HEK293 (cell line): Measurements from ENCODE around the gene HS3ST4.
A peak's percentile ranks its signal among the peaks of the same experiment; 100 is the strongest.

Source experiments
- CTCF ChIA-PET: fragments of 350-600 bp; formaldehyde crosslinking; extraction: SDS; loops from one replicate; lab custom pipeline; 2021; ENCODE audit warnings: antibody characterized with exemption; lab: Yijun Ruan, JAX
- POLR2A ChIA-PET: fragments of 300-600 bp; formaldehyde crosslinking; extraction: SDS; loops from one replicate; lab custom pipeline; 2020; ENCODE audit warnings: antibody characterized with exemption, inconsistent platforms; lab: Yijun Ruan, JAX
- H3K27ac ChIP-seq: fragments of 200-500 bp; sonication (Bioruptor generic); 2 replicates; pipeline ENCODE4 v1.5.1; 2014; ENCODE audit warnings: low read depth, low read length, control low read depth, inconsistent platforms; ENCODE audit errors: extremely low read depth
- H3K36me3 ChIP-seq, 2 experiments: fragments of 200-500 bp in 1 of 2; sonication (Bioruptor generic) in 1 of 2; 1 replicate in 1 of 2; 2 replicates in 1 of 2; pipeline ENCODE4 v1.5.1; 2014 to 2017; ENCODE audit warnings: inconsistent platforms in 2 of 2, low read length in 2 of 2; ENCODE audit not compliant: control insufficient read depth in 2 of 2, insufficient read depth in 1 of 2
- H3K4me1 ChIP-seq: fragments of 200-500 bp; sonication (Bioruptor generic); 2 replicates; pipeline ENCODE4 v1.5.1; 2014; ENCODE audit warnings: mild to moderate bottlenecking, low read length, inconsistent platforms; ENCODE audit not compliant: control insufficient read depth, insufficient read depth
- H3K4me3 ChIP-seq: 2 replicates; pipeline ENCODE4 v1.5.1; 2011; ENCODE audit warnings: low read depth, mild to moderate bottlenecking, control low read depth, low read length, moderate library complexity
- H3K9me3 ChIP-seq: fragments of 200-500 bp; sonication (Bioruptor generic); 2 replicates; pipeline ENCODE4 v1.5.1; 2014; ENCODE audit warnings: low read depth, low read length, inconsistent platforms; ENCODE audit not compliant: control insufficient read depth, insufficient read depth
- GLIS2 ChIP-seq: fragments of 450-650 bp; formaldehyde crosslinking; IDR thresholded peaks from 2 replicates; pipeline ENCODE4 v1.5.1; 2016; ENCODE audit warnings: missing biosample characterization, missing genetic modification characterization
- HOXD13 ChIP-seq: sonication (generic); formaldehyde crosslinking; IDR thresholded peaks from 2 replicates; pipeline ENCODE4 v1.8.0; 2022; ENCODE audit warnings: missing genetic modification reagents, borderline replicate concordance
- KLF9 ChIP-seq: fragments of 450-650 bp; formaldehyde crosslinking; IDR thresholded peaks from 2 replicates; pipeline ENCODE4 v1.5.1; 2016; ENCODE audit warnings: missing biosample characterization, missing genetic modification characterization, low read depth
- SCRT1 ChIP-seq: fragments of 450-650 bp; formaldehyde crosslinking; IDR thresholded peaks from 2 replicates; pipeline ENCODE4 v1.5.1; 2016; ENCODE audit warnings: missing biosample characterization, missing genetic modification characterization, borderline replicate concordance
- SCRT2 ChIP-seq: fragments of 450-650 bp; formaldehyde crosslinking; IDR thresholded peaks from 2 replicates; pipeline ENCODE4 v1.5.1; 2016; ENCODE audit warnings: missing biosample characterization, missing genetic modification characterization
- ZBTB8A ChIP-seq: fragments of 450-650 bp; formaldehyde crosslinking; IDR thresholded peaks from 2 replicates; pipeline ENCODE4 v1.5.1; 2016; ENCODE audit warnings: missing biosample characterization, missing genetic modification characterization
- ZEB2 ChIP-seq: fragments of 450-650 bp; formaldehyde crosslinking; IDR thresholded peaks from 2 replicates; pipeline ENCODE4 v1.5.1; 2016; ENCODE audit warnings: missing biosample characterization, missing genetic modification characterization
- ZFP3 ChIP-seq: fragments of 450-650 bp; formaldehyde crosslinking; IDR thresholded peaks from 2 replicates; pipeline ENCODE4 v1.5.1; 2016; ENCODE audit warnings: low read depth, missing biosample characterization, missing genetic modification characterization
- ZIC2 ChIP-seq: fragments of 450-650 bp; formaldehyde crosslinking; IDR thresholded peaks from 2 replicates; pipeline ENCODE4 v1.5.1; 2016; ENCODE audit warnings: missing biosample characterization, missing genetic modification characterization
- ZNF10 ChIP-seq: fragments of 450-650 bp; formaldehyde crosslinking; IDR thresholded peaks from 2 replicates; pipeline ENCODE4 v1.5.1; 2017; ENCODE audit warnings: missing biosample characterization, missing genetic modification characterization
- ZNF114 ChIP-seq: fragments of 450-650 bp; formaldehyde crosslinking; IDR thresholded peaks from 2 replicates; pipeline ENCODE4 v1.5.0; 2017; ENCODE audit warnings: missing biosample characterization, missing genetic modification characterization
- ZNF138 ChIP-seq: fragments of 450-650 bp; formaldehyde crosslinking; IDR thresholded peaks from 2 replicates; pipeline ENCODE4 v1.5.1; 2016; ENCODE audit warnings: missing biosample characterization, missing genetic modification characterization, borderline replicate concordance
- ZNF175 ChIP-seq: fragments of 450-650 bp; formaldehyde crosslinking; IDR thresholded peaks from 2 replicates; pipeline ENCODE4 v1.5.1; 2016; ENCODE audit warnings: missing biosample characterization, missing genetic modification characterization
- ZNF2 ChIP-seq: fragments of 450-650 bp; formaldehyde crosslinking; IDR thresholded peaks from 2 replicates; pipeline ENCODE4 v1.5.1; 2016; ENCODE audit warnings: missing biosample characterization, missing genetic modification characterization
- ZNF221 ChIP-seq: fragments of 450-650 bp; formaldehyde crosslinking; IDR thresholded peaks from 2 replicates; pipeline ENCODE4 v1.5.1; 2017; ENCODE audit warnings: missing biosample characterization, missing genetic modification characterization, borderline replicate concordance
- ZNF433 ChIP-seq: fragments of 450-650 bp; formaldehyde crosslinking; IDR thresholded peaks from 2 replicates; pipeline ENCODE4 v1.5.1; 2016; ENCODE audit warnings: missing biosample characterization, missing genetic modification characterization, low read depth
- ZNF501 ChIP-seq: fragments of 450-650 bp; formaldehyde crosslinking; IDR thresholded peaks from 2 replicates; pipeline ENCODE4 v1.5.1; 2016; ENCODE audit warnings: missing biosample characterization, missing genetic modification characterization
- ZNF544 ChIP-seq: fragments of 450-650 bp; formaldehyde crosslinking; IDR thresholded peaks from 2 replicates; pipeline ENCODE4 v1.5.0; 2017; ENCODE audit warnings: missing biosample characterization, missing genetic modification characterization
- ZNF558 ChIP-seq: fragments of 450-650 bp; formaldehyde crosslinking; IDR thresholded peaks from 2 replicates; pipeline ENCODE4 v1.5.1; 2016; ENCODE audit warnings: missing biosample characterization, missing genetic modification characterization
- ZNF629 ChIP-seq: fragments of 450-650 bp; formaldehyde crosslinking; IDR thresholded peaks from 2 replicates; pipeline ENCODE4 v1.5.1; 2017; ENCODE audit warnings: missing biosample characterization, missing genetic modification characterization
- ZNF701 ChIP-seq: fragments of 450-650 bp; formaldehyde crosslinking; IDR thresholded peaks from 2 replicates; pipeline ENCODE4 v1.5.1; 2016; ENCODE audit warnings: missing biosample characterization, missing genetic modification characterization
- ZNF707 ChIP-seq: fragments of 450-650 bp; formaldehyde crosslinking; IDR thresholded peaks from 2 replicates; pipeline ENCODE4 v1.5.1; 2016; ENCODE audit warnings: missing biosample characterization, missing genetic modification characterization
- TF ChIP-seq, protein P1 (sequence below): fragments of 450-650 bp; formaldehyde crosslinking; IDR thresholded peaks from 2 replicates; pipeline ENCODE4 v1.5.1; 2017; ENCODE audit warnings: missing biosample characterization, missing genetic modification characterization
- TF ChIP-seq, protein P2 (sequence below): fragments of 450-650 bp; formaldehyde crosslinking; IDR thresholded peaks from 2 replicates; pipeline ENCODE4 v1.5.1; 2017; ENCODE audit warnings: missing biosample characterization, missing genetic modification characterization
- TF ChIP-seq, protein P3 (sequence below): fragments of 450-650 bp; formaldehyde crosslinking; IDR thresholded peaks from 2 replicates; pipeline ENCODE4 v1.5.1; 2016; ENCODE audit warnings: missing biosample characterization, missing genetic modification characterization
- TF ChIP-seq, protein P4 (sequence below): fragments of 450-650 bp; formaldehyde crosslinking; IDR thresholded peaks from 2 replicates; pipeline ENCODE4 v1.5.1; 2016; ENCODE audit warnings: missing biosample characterization, missing genetic modification characterization
- TF ChIP-seq, protein P5 (sequence below): fragments of 450-650 bp; formaldehyde crosslinking; IDR thresholded peaks from 2 replicates; pipeline ENCODE4; 2016; ENCODE audit warnings: missing biosample characterization, missing genetic modification characterization

HS3ST4 gene

DNA sequence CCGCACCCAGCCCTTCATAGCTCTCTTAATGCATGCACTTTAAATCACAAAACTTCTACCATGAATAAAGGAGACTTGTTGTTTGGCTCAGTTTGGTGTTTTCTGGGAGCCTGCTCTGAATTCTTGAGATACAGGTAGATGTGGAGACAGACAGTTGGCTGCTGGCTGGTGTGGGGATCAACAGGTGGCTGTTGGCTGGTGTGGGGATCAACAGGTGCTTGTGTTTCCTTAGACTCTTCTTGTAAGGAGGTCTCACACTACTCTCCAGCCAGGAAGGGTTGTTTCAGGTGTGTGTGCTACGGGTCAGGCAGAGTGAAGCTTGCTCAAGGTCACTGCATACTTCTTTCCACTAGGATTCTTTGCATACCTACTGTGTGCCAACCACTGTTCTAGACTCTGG, 265.9 kb downstream of the HS3ST4 start:
- TF ChIP-seq ZFP3 (tag by site-specific recombination), result no peak
- TF ChIP-seq, protein P1, sequence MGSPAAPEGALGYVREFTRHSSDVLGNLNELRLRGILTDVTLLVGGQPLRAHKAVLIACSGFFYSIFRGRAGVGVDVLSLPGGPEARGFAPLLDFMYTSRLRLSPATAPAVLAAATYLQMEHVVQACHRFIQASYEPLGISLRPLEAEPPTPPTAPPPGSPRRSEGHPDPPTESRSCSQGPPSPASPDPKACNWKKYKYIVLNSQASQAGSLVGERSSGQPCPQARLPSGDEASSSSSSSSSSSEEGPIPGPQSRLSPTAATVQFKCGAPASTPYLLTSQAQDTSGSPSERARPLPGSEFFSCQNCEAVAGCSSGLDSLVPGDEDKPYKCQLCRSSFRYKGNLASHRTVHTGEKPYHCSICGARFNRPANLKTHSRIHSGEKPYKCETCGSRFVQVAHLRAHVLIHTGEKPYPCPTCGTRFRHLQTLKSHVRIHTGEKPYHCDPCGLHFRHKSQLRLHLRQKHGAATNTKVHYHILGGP, result no peak
- TF ChIP-seq SCRT2 (tag by site-specific recombination), result peak; percentile 90
- TF ChIP-seq SCRT1, result peak; percentile 71; the same call in 1 of the 2 replicates
- TF ChIP-seq ZEB2 (tag by site-specific recombination), result no peak
- TF ChIP-seq ZNF2 (tag by site-specific recombination), result no peak
- TF ChIP-seq ZNF701 (tag by site-specific recombination), result no peak
- TF ChIP-seq, protein P2, sequence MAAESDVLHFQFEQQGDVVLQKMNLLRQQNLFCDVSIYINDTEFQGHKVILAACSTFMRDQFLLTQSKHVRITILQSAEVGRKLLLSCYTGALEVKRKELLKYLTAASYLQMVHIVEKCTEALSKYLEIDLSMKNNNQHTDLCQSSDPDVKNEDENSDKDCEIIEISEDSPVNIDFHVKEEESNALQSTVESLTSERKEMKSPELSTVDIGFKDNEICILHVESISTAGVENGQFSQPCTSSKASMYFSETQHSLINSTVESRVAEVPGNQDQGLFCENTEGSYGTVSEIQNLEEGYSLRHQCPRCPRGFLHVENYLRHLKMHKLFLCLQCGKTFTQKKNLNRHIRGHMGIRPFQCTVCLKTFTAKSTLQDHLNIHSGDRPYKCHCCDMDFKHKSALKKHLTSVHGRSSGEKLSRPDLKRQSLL (tag by site-specific recombination), result no peak
- H3K27ac ChIP-seq, result no peak overlapping the region
- ChIA-PET CTCF (interaction anchor here (0.6 kb wide), 1 partner anchor 10 kb away, joined by 3 read pairs; no protein-coding TSS in a partner anchor), POLR2A (no interaction called here)
- H3K4me1 ChIP-seq, result no peaks in the 10 kb centered on the region
- no peaks in the 10 kb centered on the region for H3K9me3 ChIP-seq
- no peak overlapping the region for H3K4me3 ChIP-seq
- H3K36me3 ChIP-seq, result no peaks in the 10 kb centered on the region

DNA sequence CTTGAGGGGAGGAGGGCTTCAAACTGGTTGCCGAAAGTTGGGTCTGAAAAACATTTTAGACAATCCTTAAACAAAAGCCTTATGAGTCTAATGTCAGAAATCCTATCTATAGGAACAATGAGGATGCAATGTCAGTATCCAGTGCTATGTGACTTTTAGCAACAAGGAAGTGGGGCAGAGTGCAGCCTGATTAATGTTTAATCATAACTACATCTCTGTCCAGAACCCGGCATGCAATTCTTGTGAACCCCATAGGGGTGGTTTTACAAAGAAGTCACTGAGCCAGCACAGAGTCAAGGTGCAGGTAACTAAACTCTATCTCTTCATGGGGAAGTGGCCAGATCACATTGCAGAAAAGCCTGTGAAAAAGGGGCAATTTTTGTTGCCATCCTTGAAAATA, 267.5 kb downstream of the HS3ST4 start:
- no peak for TF ChIP-seq ZNF221 (tag by site-specific recombination)
- TF ChIP-seq ZBTB8A (tag by site-specific recombination), result no peak
- TF ChIP-seq ZIC2 (tag by site-specific recombination), result no peak
- no peak for TF ChIP-seq ZNF433 (tag by site-specific recombination)
- TF ChIP-seq, protein P3, sequence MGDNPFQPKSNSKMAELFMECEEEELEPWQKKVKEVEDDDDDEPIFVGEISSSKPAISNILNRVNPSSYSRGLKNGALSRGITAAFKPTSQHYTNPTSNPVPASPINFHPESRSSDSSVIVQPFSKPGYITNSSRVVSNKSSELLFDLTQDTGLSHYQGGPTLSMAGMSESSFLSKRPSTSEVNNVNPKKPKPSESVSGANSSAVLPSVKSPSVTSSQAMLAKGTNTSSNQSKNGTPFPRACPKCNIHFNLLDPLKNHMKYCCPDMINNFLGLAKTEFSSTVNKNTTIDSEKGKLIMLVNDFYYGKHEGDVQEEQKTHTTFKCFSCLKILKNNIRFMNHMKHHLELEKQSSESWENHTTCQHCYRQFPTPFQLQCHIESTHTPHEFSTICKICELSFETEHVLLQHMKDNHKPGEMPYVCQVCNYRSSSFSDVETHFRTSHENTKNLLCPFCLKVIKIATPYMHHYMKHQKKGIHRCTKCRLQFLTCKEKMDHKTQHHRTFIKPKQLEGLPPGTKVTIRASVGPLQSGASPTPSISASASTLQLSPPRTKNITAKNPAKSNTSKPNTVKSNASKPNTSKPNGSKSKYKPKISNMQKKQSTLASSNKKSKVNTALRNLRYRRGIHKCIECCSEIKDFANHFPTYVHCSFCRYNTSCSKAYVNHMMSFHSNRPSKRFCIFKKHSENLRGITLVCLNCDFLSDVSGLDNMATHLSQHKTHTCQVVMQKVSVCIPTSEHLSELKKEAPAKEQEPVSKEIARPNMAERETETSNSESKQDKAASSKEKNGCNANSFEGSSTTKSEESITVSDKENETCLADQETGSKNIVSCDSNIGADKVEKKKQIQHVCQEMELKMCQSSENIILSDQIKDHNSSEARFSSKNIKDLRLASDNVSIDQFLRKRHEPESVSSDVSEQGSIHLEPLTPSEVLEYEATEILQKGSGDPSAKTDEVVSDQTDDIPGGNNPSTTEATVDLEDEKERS, result no peak
- TF ChIP-seq ZNF629 (tag by site-specific recombination), result no peak
- no peak for TF ChIP-seq ZNF558
- no peak for TF ChIP-seq ZNF10 (tag by site-specific recombination)
- TF ChIP-seq, protein P1, result no peak
- no peak for TF ChIP-seq ZNF707 (tag by site-specific recombination)
- TF ChIP-seq ZNF175 (tag by site-specific recombination), result no peak
- TF ChIP-seq, protein P4, sequence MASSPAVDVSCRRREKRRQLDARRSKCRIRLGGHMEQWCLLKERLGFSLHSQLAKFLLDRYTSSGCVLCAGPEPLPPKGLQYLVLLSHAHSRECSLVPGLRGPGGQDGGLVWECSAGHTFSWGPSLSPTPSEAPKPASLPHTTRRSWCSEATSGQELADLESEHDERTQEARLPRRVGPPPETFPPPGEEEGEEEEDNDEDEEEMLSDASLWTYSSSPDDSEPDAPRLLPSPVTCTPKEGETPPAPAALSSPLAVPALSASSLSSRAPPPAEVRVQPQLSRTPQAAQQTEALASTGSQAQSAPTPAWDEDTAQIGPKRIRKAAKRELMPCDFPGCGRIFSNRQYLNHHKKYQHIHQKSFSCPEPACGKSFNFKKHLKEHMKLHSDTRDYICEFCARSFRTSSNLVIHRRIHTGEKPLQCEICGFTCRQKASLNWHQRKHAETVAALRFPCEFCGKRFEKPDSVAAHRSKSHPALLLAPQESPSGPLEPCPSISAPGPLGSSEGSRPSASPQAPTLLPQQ (tag by site-specific recombination), result no peak
- TF ChIP-seq ZNF114 (tag by site-specific recombination), result no peak
- TF ChIP-seq, protein P5, sequence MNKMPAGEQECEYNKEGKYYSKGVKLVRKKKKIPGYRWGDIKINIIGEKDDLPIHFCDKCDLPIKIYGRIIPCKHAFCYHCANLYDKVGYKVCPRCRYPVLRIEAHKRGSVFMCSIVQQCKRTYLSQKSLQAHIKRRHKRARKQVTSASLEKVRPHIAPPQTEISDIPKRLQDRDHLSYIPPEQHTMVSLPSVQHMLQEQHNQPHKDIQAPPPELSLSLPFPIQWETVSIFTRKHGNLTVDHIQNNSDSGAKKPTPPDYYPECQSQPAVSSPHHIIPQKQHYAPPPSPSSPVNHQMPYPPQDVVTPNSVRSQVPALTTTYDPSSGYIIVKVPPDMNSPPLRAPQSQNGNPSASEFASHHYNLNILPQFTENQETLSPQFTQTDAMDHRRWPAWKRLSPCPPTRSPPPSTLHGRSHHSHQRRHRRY (tag by site-specific recombination), result no peak
- no peak for TF ChIP-seq ZNF138 (tag by site-specific recombination)
- TF ChIP-seq GLIS2, result no peak
- TF ChIP-seq KLF9 (tag by site-specific recombination), result no peak
- TF ChIP-seq ZNF544 (tag by site-specific recombination), result no peak
- no peak for TF ChIP-seq HOXD13
- TF ChIP-seq ZNF501 (tag by site-specific recombination), result no peak
- Histone ChIP-seq H3K9me3 (no peaks in the 10 kb centered on the region), H3K4me3 (no peak overlapping the region), H3K4me1 (no peaks in the 10 kb centered on the region), H3K27ac (no peak overlapping the region), H3K36me3 (no peaks in the 10 kb centered on the region)
- CTCF ChIA-PET, result no interaction called here
- POLR2A ChIA-PET, result no interaction called here
